Esophagus mucosa (tissue), 1 donor: ENCODE data around the gene RNU2-63P. TPM values are rescaled to one million over a fixed set of nuclear protein-coding genes. Genes with fewer than 3 reads are reported as not detected.
A peak's percentile ranks its signal among the peaks of the same experiment; 100 is the strongest.
"Not testable (repeated sequence)": the region's sequence is repeated elsewhere in the genome, so short reads cannot be mapped to it uniquely, and the experiment has no call there.

Experiments used
- ATAC-seq: fragments of 200-7000 bp; cut with Tn5 transposase; one replicate; pipeline ENCODE4 v1.9.1; 2020
- total RNA-seq: library from RNA; stranded (reverse); gene quantifications from one replicate; pipeline ENCODE4 v1.2.4, GENCODE V29; 2023
- donor health status: DM: yes; HTN: yes; CAD: no.

RNU2-63P gene
- 5.2 TPM for total RNA-seq

- peak; percentile 96 for ATAC-seq
These were observed at the start of gene RNU2-63P for GRCh38 chr2:88016086-88016959. RNU2-63P (minus strand) TSS chr2:88016547.

- no peak for ATAC-seq
These were observed 44.9 kb upstream of the RNU2-63P start for GRCh38 chr2:88061295-88061694.

DNA sequence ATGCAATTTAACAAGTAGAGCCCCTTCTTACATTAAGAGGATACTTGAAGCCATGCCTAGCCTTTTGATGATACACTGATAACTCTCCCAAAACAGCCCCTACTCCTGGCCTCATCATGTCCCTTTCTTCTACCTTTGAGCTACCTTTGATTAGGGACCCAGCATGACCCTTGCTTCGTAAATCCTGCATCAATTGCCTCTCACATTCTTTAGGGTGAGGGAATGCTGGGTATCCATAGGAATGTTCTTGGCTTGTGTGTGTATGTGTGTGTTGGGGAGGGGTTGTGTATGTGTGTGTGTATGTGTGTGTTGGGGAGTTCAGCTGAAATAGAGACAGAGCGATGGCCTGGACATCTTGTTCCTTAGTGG, 44.5 kb upstream of the RNU2-63P start:
- ATAC-seq, result no peak

- ATAC-seq, result no peak
These were observed 43.9 kb upstream of the RNU2-63P start for GRCh38 chr2:88059979-88060906.

DNA sequence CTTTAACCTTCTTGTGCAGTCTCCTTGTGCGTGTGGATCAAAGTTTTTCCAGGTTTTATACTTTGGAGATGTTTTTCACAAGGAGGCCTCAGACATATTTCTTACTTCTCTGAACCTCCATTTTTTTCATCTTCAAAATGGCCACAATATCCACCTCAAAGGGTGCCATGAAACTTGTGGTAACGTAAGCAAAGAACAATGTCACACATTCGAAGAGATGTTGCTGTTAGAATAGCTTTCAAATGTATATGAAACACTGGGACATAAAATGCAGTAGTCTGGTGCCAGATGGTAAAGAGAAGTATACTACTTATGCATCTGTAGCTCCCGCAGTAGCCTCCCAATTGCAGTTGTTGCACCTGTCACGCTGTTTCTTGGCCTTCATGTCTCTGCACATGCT, 41.8 kb upstream of the RNU2-63P start:
- ATAC-seq, result no peak

DNA sequence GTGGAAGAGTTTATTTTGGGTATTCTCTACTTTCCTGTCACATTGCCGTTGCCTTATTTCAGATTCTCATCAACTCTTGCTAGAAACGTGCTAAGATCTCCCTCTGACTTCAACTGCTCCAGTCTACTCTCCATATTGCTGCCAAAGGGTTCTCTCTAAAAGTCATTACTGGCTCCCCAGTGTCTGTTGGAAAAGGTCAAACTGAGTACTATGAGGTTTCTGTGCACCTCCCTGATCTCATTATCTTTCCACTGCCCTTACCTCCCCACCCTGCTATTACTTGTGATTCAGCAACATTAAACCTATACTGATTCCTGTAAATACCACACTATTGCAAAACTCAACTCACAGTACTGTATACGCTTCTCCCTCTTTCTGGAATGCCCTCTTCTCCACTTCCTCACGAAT, 41.1 kb upstream of the RNU2-63P start:
- no peak for ATAC-seq

DNA sequence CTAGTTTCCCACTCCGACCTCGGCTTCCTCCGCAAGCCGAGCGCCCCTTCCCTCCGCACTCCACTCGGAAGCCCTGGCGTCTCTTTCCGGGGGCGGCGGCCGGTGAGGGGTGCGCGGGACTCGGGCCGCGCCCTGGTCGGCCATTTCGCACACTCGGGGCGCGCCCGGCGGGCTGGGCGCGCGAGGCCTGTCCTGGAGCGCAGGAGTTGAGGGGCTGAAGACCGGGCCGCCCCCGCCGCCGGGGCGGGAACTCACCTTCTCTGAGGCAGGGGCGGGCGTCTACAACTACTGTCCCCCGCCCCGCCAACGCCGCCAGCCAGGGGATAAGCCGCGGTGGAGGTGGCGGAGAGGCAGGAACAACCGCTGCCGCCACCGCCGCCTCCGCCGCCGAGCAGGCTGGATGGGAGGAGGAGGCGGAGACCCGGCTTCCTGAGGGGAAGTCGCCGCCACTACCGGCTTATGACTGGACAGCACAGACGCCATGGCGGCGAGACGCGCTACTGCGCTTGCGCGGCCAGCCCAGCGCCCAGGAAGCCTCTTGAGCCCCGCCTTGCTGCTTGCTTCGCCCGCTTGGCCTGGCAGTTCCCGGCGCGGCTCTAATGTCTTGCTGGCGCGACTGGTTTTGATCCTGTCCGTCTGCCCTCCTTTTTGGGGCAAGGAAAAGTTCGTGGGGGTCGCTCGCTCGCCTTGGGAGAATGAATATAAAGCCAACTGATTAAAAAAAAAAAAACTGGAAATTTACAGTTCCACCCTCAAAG, 39.2 kb upstream of the RNU2-63P start, which contains the start of gene KRCC1:
TSS of gene KRCC1 (minus strand) at position 413 of the 758 bp plus-strand sequence. CDS start 27,220 bp downstream, outside the sequence.
- ATAC-seq, result peak; percentile 97

GRCh38 chr2:88054782-88055370, 38.5 kb upstream of the RNU2-63P start:
- no peak for ATAC-seq

GRCh38 chr2:88053934-88054781, 37.8 kb upstream of the RNU2-63P start:
- no peak for ATAC-seq

DNA sequence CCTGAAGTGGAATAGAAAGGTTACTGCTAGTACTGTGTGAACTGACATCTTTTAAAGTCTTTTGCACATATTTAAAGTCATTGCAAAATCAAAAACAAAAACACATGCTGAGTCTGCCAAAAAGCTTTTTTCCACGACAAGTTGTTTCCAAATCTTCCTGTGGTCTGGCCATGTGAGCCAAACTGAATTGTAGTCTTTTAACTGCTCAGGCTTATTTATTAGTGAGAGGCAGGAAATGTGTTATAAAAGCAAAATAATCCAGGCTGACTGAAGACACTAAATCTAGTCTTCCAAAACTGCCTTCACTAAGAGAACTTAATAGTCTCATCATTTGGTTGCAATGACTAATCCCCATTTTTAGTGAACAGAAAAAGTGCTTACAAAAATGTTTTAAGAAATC, 36.9 kb upstream of the RNU2-63P start:
- no peak for ATAC-seq

DNA sequence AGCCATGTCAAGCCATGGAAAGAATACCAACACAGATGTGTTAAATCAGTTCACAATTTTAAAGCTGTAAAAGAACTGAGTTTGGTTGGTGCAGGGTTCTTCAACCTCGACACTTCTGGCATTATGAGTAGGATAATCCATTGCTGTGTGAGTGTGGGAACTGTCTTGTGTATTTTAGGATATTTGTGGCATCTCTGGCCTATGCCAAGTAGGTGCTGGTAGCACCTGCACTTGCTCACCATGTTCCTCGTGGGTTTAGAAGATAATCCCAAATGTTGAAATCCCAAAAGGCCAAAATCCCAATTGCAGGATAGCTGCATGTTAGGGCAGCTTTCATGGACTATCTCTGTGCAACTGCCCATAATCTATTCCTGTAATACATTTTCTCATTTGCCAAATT, 35.4 kb upstream of the RNU2-63P start:
- ATAC-seq, result no peak

DNA sequence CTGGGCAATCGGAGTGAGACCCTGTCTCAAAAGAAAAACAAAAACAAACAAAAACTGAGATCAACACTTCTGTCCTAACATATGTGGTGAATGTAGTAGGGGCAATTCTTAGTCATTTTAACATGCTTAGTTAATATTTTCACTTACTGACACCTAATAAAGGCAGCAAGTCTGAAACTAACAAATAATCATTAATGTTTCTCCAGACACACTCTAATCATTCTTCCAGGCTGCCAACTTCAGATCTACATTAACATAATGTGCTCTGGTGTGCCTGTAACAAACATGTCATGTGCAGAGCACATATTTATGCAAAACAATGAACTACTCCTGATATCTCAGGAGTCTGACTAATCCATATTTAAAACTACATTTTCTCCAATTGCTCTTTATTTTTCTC, 33.3 kb upstream of the RNU2-63P start:
- no peak for ATAC-seq

- no peak for ATAC-seq
These were observed 32.2 kb upstream of the RNU2-63P start for GRCh38 chr2:88048541-88048940.

DNA sequence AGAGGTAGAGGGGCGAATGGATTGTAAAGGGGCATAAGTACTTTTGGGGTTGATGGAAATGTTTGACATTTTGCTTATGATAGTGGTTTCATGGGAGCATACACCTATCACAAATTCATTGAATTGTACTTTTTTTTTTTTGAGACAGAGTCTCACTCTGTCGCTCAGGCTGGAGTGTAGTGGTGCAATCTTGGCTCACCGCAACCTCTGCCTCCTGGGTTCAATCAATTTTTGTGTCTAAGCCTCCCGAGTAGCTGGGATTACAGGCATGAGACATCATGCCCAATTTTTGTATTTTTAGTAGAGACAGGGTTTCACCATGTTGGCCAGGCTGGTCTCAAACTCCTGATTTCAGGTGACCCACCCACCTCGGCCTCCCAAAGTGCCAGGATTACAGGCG, 29.2 kb upstream of the RNU2-63P start:
- not testable (repeated sequence) for ATAC-seq

DNA sequence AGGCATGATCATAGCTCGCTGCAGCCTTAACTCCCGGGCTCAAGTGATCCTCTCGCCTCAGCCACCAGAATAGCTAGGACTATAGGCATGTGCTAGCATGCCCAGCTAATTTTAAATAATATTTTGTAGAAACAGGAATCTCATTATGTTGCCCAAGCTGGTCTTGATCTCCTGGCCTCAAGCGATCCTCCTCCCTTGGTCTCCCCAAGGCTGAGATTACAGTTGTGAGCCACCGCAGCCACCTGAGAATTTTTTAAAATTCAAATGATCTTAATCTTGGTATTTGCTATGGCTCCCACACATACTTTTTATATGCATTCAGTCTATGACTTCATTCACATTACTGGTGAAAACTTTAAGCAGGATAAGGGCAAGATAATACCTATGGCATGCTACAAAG, 26.1 kb upstream of the RNU2-63P start:
- ATAC-seq, result no peak

DNA sequence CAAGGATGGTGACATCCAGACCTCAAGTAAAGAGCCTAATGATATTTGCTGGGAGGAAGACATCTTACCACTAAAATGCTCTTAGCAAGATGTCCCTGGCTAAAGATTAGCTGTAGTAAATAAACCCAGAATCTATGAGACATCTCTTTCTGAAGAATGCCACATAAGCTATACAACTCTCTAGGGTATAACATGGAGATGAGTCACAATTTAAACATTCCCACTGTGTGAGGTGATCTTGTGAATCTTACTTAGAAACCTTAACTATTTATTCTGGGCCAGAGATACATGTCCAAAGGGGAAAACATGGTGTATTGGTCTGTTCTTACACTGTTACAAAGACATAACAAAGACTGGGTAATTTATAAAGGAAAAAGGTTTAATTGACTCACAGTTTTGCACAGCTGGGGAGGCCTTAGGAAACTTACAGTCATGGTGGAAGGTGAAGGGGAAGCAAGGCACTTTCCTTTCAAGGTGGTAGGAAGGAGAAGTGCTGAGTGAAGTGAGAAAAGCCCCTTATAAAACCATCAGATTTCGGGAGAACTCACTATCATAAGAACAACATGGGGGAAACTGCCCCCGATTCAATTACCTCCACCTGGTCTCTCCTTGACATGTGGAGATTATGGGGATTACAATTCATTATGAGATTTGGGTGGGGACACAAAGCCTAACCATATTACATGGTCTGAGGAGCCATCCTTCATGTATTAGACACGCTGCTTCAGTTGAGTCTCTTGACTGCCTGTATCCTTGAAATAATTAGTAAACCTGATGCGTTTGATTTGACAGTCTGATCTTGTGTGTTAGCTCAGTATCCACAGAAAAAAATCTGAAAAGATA, 22.1 kb upstream of the RNU2-63P start:
- peak; percentile 68 for ATAC-seq

DNA sequence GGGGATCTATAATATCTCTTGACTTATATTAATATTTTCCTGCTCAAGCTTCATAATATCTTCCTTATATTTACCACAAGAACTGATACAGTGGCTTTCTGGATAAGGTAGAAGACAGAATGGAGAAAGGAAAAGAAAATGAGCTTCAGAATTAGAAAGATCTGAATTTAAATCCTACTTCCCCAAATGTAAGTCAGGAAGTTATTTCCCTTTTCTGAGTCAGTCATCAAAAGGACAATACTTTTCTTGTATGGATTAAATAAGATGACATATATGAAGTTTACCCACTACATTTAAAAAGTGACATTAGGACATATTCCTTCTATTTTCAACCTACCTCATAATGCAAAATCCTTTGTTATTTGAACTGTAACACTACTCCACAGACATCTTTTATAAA, 20.3 kb upstream of the RNU2-63P start:
- ATAC-seq, result no peak

GRCh38 chr2:88036182-88036581, 19.8 kb upstream of the RNU2-63P start:
- ATAC-seq, result no peak

GRCh38 chr2:88032070-88032702, 15.8 kb upstream of the RNU2-63P start:
- no peak for ATAC-seq

GRCh38 chr2:88028931-88029330, 12.6 kb upstream of the RNU2-63P start:
- ATAC-seq, result no peak
